Right lobe of liver (tissue), 6 donors: ENCODE results near the gene RAB3IL1. TPM values are rescaled to one million over a fixed set of nuclear protein-coding genes. Genes with fewer than 3 reads are reported as not detected.

ENCODE experiments used
- ATAC-seq, 4 donors: fragments of 200-7000 bp; cut with Tn5 transposase; one replicate each; pipeline ENCODE4 v1.9.1; 2020; ENCODE audit warnings: mild to moderate bottlenecking in 4 of 4, moderate library complexity in 4 of 4
- DNase-seq, 3 donors: peaks; one replicate each; pipeline ENCODE4 v3.0.0-alpha.2; 2020
- H3K27ac ChIP-seq, 3 donors: fragments of 200-600 bp; one replicate each; pipeline ENCODE4 v1.8.0; 2022
- H3K27me3 ChIP-seq, 2 donors: fragments of 200-600 bp; one replicate each; pipeline ENCODE4 v1.8.0; 2022
- H3K36me3 ChIP-seq, 4 donors: fragments of 200-600 bp; sonication (generic) in 1 of 4; one replicate each; pipeline versions ENCODE4 v1.5.1 to v1.8.0; 2017 to 2022; ENCODE audit warnings: control low read depth in 1 of 4
- H3K4me1 ChIP-seq, 4 donors: fragments of 200-600 bp; sonication (generic) in 1 of 4; one replicate each; pipeline versions ENCODE4 v1.5.1 to v1.8.0; 2017 to 2022; ENCODE audit warnings: control low read depth in 1 of 4
- H3K4me3 ChIP-seq, 3 donors: fragments of 200-600 bp; one replicate each; pipeline ENCODE4 v1.8.0; 2022
- H3K9me3 ChIP-seq, 4 donors: fragments of 200-600 bp; sonication (generic) in 1 of 4; one replicate each; pipeline versions ENCODE4 v1.5.1 to v1.8.0; 2017 to 2022; ENCODE audit warnings: control low read depth in 1 of 4
- POLR2A ChIP-seq: fragments of 450-650 bp; IDR thresholded peaks from one replicate; pipeline ENCODE4 v1.6.1; 2017; ENCODE audit warnings: antibody characterized with exemption, mild to moderate bottlenecking
- whole genome bisulfite sequencing: methylation state at CpG from one replicate; pipeline ENCODE4 v1.1.6; 2018; ENCODE audit warnings: low coverage, low lambda C conversion rate; ENCODE audit not compliant: insufficient coverage; ENCODE audit errors: missing lambda C conversion rate; 5-methylcytosine and 5-hydroxymethylcytosine counted together
- intact Hi-C, 2 donors: fragments of 100-400 bp; cut with DNase I; formaldehyde crosslinking; loops; one replicate each; pipeline versions ENCODE4 v1.11.2 to v1.14.1; 2022
- total RNA-seq, 6 experiments: library from RNA; depleted of rRNA in 2 of 6; stranded (reverse); fragments of >200 nt in 2 of 6; fragmentation: NEBNext Ultra II Directional in 3 of 6; extraction: Animal tissue kit (Norgen Biotek cat#: 25700) in 3 of 6; gene quantifications; one replicate each; pipeline versions ENCODE4 v1.1.0 to v1.2.4, GENCODE V29; 2016 to 2023
- TF ChIP-seq, protein P1 (sequence below), 4 donors: fragments of 200-600 bp in 3 of 4; fragments of 450-650 bp in 1 of 4; IDR thresholded peaks; one replicate each; pipeline versions ENCODE4 v1.5.1 to v1.8.0; 2016 to 2022; ENCODE audit warnings: antibody characterized with exemption in 4 of 4, mild to moderate bottlenecking in 2 of 4
- donor health status: DM: no; HTN: yes; CAD: no.
- donor health status: DM: no; HTN: no; CAD: no.
- donor health status: DM: no; HTN: no; CAD: no.
- donor health status: DM: no; HTN: yes; CAD: no.
- donor health status: DM: no; HTN: yes; CAD: no.

RAB3IL1 gene
- total RNA-seq, 6 experiments from 2014 or later = 3.2 to 9.1 (median 4.2) TPM

DNA sequence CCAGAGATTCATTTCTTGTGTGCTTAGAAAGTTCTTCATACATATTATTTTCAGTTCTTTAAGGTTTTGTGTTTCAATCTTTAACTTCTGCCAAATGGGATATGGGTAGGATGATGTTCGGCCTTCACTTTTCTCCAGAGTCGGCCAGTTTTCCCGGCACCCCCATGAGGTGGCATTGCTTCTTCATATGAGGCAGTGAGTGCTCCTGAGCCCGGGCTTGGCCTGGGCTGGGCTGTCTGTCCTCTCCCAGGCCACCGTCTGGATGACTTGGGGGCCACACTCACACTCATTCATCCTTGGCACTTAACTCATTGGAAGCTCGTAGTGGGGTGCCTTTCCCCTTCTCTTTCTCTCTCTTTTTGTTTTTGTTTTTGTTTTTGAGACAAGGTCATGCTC lies 65.5 kb downstream of the RAB3IL1 start:
- intact Hi-C loops = no loop called here
- Histone ChIP-seq H3K4me1 (no peaks in the 10 kb centered on the region), H3K4me3 (no peak overlapping the region), H3K9me3 (no peaks in the 10 kb centered on the region), H3K27ac (no peak overlapping the region), H3K36me3 (peaks cover 0 to 22% (median 7%) of the 10 kb centered on the region in 4 donors), H3K27me3 (no peaks in the 10 kb centered on the region)
- ATAC-seq (no peak), DNase-seq (no peak)
- TF ChIP-seq, protein P1, sequence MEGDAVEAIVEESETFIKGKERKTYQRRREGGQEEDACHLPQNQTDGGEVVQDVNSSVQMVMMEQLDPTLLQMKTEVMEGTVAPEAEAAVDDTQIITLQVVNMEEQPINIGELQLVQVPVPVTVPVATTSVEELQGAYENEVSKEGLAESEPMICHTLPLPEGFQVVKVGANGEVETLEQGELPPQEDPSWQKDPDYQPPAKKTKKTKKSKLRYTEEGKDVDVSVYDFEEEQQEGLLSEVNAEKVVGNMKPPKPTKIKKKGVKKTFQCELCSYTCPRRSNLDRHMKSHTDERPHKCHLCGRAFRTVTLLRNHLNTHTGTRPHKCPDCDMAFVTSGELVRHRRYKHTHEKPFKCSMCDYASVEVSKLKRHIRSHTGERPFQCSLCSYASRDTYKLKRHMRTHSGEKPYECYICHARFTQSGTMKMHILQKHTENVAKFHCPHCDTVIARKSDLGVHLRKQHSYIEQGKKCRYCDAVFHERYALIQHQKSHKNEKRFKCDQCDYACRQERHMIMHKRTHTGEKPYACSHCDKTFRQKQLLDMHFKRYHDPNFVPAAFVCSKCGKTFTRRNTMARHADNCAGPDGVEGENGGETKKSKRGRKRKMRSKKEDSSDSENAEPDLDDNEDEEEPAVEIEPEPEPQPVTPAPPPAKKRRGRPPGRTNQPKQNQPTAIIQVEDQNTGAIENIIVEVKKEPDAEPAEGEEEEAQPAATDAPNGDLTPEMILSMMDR (IDR thresholded peaks at IDR 0.05) = no peak
- no peak for TF ChIP-seq POLR2A
- 90% methylated on average over 6 of the region's 6 CpGs for whole genome bisulfite sequencing

DNA sequence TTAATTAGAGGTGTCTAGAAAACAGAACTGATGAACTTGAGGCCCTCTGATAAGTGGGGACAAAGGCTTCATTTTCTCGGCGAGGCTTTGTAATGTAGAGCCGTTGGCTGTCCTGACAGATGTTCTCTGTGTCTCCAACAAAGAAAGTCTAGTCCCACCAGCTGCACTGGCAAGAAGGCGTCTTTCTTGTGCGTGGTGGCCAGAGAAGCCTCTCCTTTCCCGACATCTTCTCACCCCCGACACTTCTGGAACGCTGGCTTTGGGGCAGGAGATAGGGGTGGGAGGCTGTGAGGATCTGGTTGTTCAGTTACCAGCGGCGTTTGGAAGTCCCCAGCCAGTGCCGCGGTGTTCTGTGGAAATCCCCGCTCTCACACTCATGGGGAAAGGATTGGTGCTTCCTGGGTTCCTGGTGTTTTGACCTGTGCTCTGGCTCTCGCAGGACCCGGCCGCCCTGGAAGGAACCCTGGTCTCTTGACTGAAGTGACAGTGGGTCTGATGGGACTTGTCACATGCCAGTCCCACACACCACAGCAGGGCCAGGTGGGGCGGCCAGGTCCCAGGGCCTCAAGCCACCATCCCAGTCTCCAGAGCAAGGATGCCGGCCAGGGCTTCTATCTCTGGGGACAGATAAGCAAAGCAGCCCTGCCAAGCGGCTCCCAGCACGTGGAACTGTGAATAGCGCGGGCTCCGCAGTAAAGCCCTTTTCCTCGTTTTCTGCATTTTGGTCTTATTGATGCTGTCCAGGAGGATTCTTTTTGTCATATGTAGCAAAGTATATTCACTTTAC lies 66.1 kb downstream of the RAB3IL1 start:
- peaks cover 0 to 4% (median 0%) of the 10 kb centered on the region in 4 donors for H3K4me1 ChIP-seq
- WGBS = 91% methylated on average over 4 of the region's 24 CpGs
- H3K36me3 ChIP-seq = peaks cover 0 to 22% (median 7%) of the 10 kb centered on the region in 4 donors
- intact Hi-C loops = no loop called here
- no peak overlapping the region for H3K27ac ChIP-seq
- H3K4me3 ChIP-seq = no peak overlapping the region
- TF ChIP-seq, protein P1 (IDR thresholded peaks at IDR 0.05) = no peak
- no peak for TF ChIP-seq POLR2A
- DNase-seq = no peak
- no peaks in the 10 kb centered on the region for H3K9me3 ChIP-seq
- ATAC-seq = no peak
- no peaks in the 10 kb centered on the region for H3K27me3 ChIP-seq

DNA sequence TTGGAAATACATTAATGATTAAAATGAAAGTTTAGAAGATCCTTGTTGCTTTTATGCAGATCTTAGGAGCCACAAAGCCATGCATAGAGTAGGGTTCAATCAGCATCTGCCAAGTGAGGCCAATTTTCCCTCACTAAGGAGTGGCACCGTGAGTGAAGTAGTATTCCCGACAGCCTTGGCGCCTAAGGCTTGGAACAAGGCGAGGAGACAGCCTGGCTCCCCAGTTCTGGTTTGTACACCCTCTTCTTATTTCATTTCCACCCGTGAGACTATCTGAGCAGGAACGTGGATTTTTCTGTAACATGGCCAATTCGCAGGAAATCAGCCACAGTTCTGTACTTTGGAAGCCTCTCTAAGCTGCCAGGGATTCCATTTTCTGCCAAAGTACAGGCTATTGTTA lies 66.7 kb downstream of the RAB3IL1 start:
- H3K27ac ChIP-seq = no peak overlapping the region
- intact Hi-C loops = no loop called here
- H3K36me3 ChIP-seq = peaks cover 0 to 22% (median 7%) of the 10 kb centered on the region in 4 donors

DNA sequence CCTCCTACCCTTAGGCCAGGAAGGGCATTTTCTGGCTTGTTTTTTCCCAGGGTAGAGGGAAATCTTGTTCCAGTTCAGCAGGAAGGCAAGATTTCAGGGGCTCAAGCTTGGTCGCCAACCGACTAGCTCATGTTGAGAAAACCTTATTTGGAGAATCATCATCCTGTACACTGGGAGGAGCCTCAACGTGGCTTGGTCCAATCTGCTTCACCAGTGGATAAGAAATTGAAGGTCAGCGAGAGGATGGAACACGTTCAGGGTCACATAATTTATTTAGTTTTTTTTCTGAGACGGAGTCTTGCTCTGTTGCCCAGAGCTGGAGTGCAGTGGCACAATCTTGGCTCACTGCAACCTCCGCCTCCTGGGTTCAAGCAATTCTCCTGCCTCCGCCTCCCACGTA lies 68.7 kb downstream of the RAB3IL1 start:
- Histone ChIP-seq H3K4me1 (peaks cover 0 to 13% (median 0%) of the 10 kb centered on the region in 4 donors), H3K27ac (no peak overlapping the region), H3K27me3 (no peaks in the 10 kb centered on the region), H3K4me3 (no peak overlapping the region), H3K36me3 (peaks cover 0 to 22% (median 7%) of the 10 kb centered on the region in 4 donors), H3K9me3 (no peaks in the 10 kb centered on the region)
- WGBS = 90% methylated on average over 8 of the region's 9 CpGs
- no peak for TF ChIP-seq POLR2A
- TF ChIP-seq, protein P1 (IDR thresholded peaks at IDR 0.05) = no peak
- intact Hi-C loops = no loop called here
- DNase-seq (no peak), ATAC-seq (no peak)

More for the DNA sequence above, 66.7 kb downstream of the RAB3IL1 start:
- Histone ChIP-seq H3K9me3 (no peaks in the 10 kb centered on the region), H3K27me3 (no peaks in the 10 kb centered on the region), H3K4me1 (peaks cover 0 to 9% (median 0%) of the 10 kb centered on the region in 4 donors), H3K4me3 (no peak overlapping the region)
- WGBS = 58% methylated on average over 7 of the region's 7 CpGs
- TF ChIP-seq, protein P1 (IDR thresholded peaks at IDR 0.05) = no peak
- TF ChIP-seq POLR2A = no peak
- DNase-seq (no peak), ATAC-seq (no peak)
